Esophagus muscularis mucosa (tissue), 4 donors: ENCODE measurements around the gene NEU3. TPM values are rescaled to one million over a fixed set of nuclear protein-coding genes. Genes with fewer than 3 reads are reported as not detected.

Experiments used
- small RNA-seq, 3 donors: library from RNA; depleted of rRNA; stranded (forward); fragments of <200 nt; gene quantifications; one replicate each; pipeline ENCODE3, GENCODE V24; 2016
- total RNA-seq, 4 donors: library from RNA; depleted of rRNA; stranded (reverse); fragments of >200 nt; gene quantifications; one replicate each; pipeline versions ENCODE4 v1.1.0 to v1.2.1, GENCODE V29; 2016

The NEU3 gene
- total RNA-seq, 4 donors from 2014 or later: 2.9 to 6.7 (median 5.7) TPM

Small RNA genes lying within 50 kb of the gene (small RNA-seq; reads per million reads assigned to genes)
- 0 reads per million in 3 donors for gene RNU6-216P

Other genes starting within 250 kb of the NEU3 start
- gene RNF169, start 240.1 kb upstream of the NEU3 start, total RNA-seq: 10 to 100 TPM; 16.2 to 26.6 (median 20.6) TPM
- gene XRRA1, start 39.8 kb upstream of the NEU3 start, total RNA-seq: 10 to 100 TPM in 3 of 4 donors, 1 to 10 TPM in 1; 9.1 to 19.5 (median 11.8) TPM
- gene SPCS2, start 39.7 kb upstream of the NEU3 start, total RNA-seq: 10 to 100 TPM; 23.6 to 98.7 (median 28.6) TPM
- gene OR2AT4, start 107.9 kb downstream of the NEU3 start, total RNA-seq: under 1 TPM in 1 of 4 donors, not detected in 3; 0.06 TPM
- gene SLCO2B1, start 162.2 kb downstream of the NEU3 start, total RNA-seq: 10 to 100 TPM; 30.5 to 61.1 (median 33.0) TPM